Mammary epithelial cell (primary cell): ENCODE data around the gene TSPAN9.

Experiments used
- EZH2 ChIP-seq: IDR thresholded peaks from 2 replicates; pipeline ENCODE4 v1.6.1; 2012; ENCODE audit warnings: low read length, inconsistent platforms, borderline replicate concordance
- TF ChIP-seq, protein P1 (sequence below), 2 donors: IDR thresholded peaks in 1 of 2; conservative IDR thresholded peaks in 1 of 2; 2 replicates each; pipeline ENCODE4 v1.5.1; 2011 to 2012; ENCODE audit warnings: inconsistent platforms in 2 of 2, low read length in 2 of 2, mild to moderate bottlenecking in 2 of 2, control low read depth in 1 of 2, low read depth in 1 of 2; ENCODE audit not compliant: insufficient read depth in 1 of 2; ENCODE audit errors: extremely low read depth in 1 of 2

DNA sequence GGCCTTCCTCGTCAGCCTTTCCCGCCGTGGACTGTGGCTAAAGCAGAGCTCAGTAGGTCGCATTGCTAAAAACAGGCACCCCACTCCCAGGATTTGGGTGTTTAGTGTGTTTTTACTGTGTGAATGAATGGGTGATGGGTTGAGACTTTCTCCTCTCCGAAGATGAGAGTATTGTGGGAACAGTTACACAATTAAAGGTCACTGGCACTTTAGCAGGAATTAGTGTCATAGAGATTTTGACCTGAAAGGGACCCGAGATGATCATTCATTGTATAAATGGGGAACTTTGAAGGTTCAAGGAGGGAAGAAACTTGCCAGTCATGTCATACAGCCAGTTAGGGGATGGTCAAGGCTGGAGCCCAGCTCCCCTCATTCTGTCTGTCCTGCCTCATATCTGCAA, 56.9 kb downstream of the TSPAN9 start:
- TF ChIP-seq, protein P1, sequence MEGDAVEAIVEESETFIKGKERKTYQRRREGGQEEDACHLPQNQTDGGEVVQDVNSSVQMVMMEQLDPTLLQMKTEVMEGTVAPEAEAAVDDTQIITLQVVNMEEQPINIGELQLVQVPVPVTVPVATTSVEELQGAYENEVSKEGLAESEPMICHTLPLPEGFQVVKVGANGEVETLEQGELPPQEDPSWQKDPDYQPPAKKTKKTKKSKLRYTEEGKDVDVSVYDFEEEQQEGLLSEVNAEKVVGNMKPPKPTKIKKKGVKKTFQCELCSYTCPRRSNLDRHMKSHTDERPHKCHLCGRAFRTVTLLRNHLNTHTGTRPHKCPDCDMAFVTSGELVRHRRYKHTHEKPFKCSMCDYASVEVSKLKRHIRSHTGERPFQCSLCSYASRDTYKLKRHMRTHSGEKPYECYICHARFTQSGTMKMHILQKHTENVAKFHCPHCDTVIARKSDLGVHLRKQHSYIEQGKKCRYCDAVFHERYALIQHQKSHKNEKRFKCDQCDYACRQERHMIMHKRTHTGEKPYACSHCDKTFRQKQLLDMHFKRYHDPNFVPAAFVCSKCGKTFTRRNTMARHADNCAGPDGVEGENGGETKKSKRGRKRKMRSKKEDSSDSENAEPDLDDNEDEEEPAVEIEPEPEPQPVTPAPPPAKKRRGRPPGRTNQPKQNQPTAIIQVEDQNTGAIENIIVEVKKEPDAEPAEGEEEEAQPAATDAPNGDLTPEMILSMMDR (conservative IDR thresholded peaks at IDR 0.05 in 1 of 2, IDR thresholded peaks at IDR 0.05 in 1 of 2; ENCODE audit: extremely low read depth in 1 of 2, insufficient read depth in 1 of 2, low read depth in 1 of 2, low read length in 2 of 2) = no peak
- no peak for TF ChIP-seq EZH2
